ENCODE results near the gene GNAI2.

DNA sequence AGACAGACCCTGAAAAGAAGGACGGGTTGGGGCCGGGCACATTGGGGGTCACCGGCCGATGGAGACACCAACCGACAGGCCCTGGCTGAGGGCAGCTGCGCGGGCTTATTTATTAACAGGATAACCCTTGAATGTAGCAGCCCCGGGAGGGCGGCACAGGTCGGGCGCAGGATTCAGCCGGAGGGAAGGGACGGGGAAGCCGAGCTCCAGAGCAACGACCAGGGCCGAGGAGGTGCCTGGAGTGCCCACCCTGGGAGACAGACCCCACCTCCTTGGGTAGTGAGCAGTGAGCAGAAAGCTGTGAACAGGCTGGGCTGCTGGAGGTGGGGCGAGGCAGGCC lies 40.7 kb downstream of the GNAI2 start:
- TF ChIP-seq POLR2AphosphoS5 (IDR thresholded peaks at IDR 0.05; ENCODE audit: low read depth, low read length) (no peak), TAF1 (IDR thresholded peaks at IDR 0.05; ENCODE audit: borderline replicate concordance, insufficient read depth, low read length) (no peak), SIN3A (IDR thresholded peaks at IDR 0.05; ENCODE audit: borderline replicate concordance, insufficient read depth, low read length) (no peak)

All from PFSK-1 (cell line).